MM.1S (cell line): ENCODE results near the gene ASXL1.

ENCODE experiments used
- CTCF ChIP-seq: fragments of 300-600 bp; sonication (generic); IDR thresholded peaks from 2 replicates; pipeline ENCODE4 v1.5.1; 2016; ENCODE audit warnings: antibody characterized with exemption, low read length, mixed read lengths
- EZH2 ChIP-seq: fragments of 300-600 bp; sonication (generic); optimal IDR thresholded peaks from 2 replicates; pipeline ENCODE3; 2017; ENCODE audit warnings: low read depth, mild to moderate bottlenecking, antibody characterized with exemption, low read length, mixed read lengths

DNA sequence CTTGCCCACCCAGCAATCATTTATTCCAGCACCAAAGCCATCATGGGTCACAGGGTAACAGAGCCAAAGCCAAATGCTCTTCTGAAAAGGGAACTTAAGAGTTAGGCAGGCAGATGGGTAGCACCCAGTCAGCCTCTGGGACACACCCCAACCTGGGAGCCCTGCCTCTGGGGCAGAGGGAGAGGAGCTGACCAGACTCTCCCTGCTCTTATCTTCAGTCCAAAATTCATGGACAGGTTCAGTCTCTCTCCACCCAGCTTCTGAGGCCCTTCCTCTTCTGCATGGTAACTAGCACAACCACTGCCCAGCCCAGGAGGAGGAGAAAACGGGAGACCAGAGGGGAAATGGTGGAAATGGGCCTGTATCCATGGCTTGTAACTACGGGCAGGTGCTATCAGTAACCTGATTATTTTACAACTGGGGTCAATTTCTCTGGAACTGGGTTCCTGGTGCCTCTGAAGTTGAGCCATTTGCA is 121.6 kb downstream of the ASXL1 start:
- TF ChIP-seq CTCF (no peak), EZH2 (no peak)
